Chondrocyte (in vitro differentiated cells): ENCODE measurements around the gene SH3RF1. TPM values are rescaled to one million over a fixed set of nuclear protein-coding genes. Genes with fewer than 3 reads are reported as not detected.

Experiments used
- DNase-seq: peaks from one replicate; pipeline ENCODE4 v3.0.0; 2021; ENCODE audit warnings: mixed read lengths, low spot score
- H3K27ac Mint-ChIP-seq: one replicate; pipeline ENCODE4 v1.8.0; 2021; ENCODE audit warnings: mild to moderate bottlenecking, moderate library complexity, mixed read lengths; ENCODE audit not compliant: unreplicated experiment
- H3K27me3 Mint-ChIP-seq: 2 replicates; pipeline ENCODE4 v1.8.0; 2021; ENCODE audit warnings: low read depth, mixed read lengths
- H3K36me3 Mint-ChIP-seq: 2 replicates; pipeline ENCODE4 v1.8.0; 2021; ENCODE audit warnings: low read depth, mixed read lengths
- H3K4me1 Mint-ChIP-seq: 2 replicates; pipeline ENCODE4 v1.8.0; 2021; ENCODE audit warnings: low read depth, mild to moderate bottlenecking, mixed read lengths
- H3K4me3 Mint-ChIP-seq: one replicate; pipeline ENCODE4 v1.8.0; 2021; ENCODE audit warnings: mild to moderate bottlenecking, moderate library complexity, mixed read lengths; ENCODE audit not compliant: unreplicated experiment
- H3K9me3 Mint-ChIP-seq: 2 replicates; pipeline ENCODE4 v1.8.0; 2021; ENCODE audit warnings: low read depth, mixed read lengths
- CTCF ChIP-seq: fragments of 200-600 bp; sonication (generic); IDR thresholded peaks from 2 replicates; pipeline ENCODE4 v1.5.0; 2021; ENCODE audit warnings: antibody characterized with exemption, mild to moderate bottlenecking, moderate library complexity
- total RNA-seq: library from RNA; stranded (reverse); gene quantifications from 3 replicates; pipeline ENCODE4 v1.2.1, GENCODE V29; 2021

SH3RF1 gene
- total RNA-seq, 1 donor from 2014 or later: 25.2 TPM

GRCh38 chr4:169246279-169246678 lies 24.5 kb downstream of the SH3RF1 start:
- no peaks in the 10 kb centered on the region for H3K27me3 Mint-ChIP-seq
- no peak for DNase-seq
- peaks cover 85% of the 10 kb centered on the region for H3K4me1 Mint-ChIP-seq
- no peak overlapping the region for H3K4me3 Mint-ChIP-seq
- H3K27ac Mint-ChIP-seq: no peak overlapping the region
- no peaks in the 10 kb centered on the region for H3K9me3 Mint-ChIP-seq
- TF ChIP-seq CTCF: no peak
- H3K36me3 Mint-ChIP-seq: peaks cover 5% of the 10 kb centered on the region

- Mint-ChIP-seq H3K4me3 (no peak overlapping the region), H3K4me1 (peaks cover 79% of the 10 kb centered on the region), H3K36me3 (peaks cover 5% of the 10 kb centered on the region), H3K27ac (no peak overlapping the region), H3K9me3 (no peaks in the 10 kb centered on the region), H3K27me3 (no peaks in the 10 kb centered on the region)
- DNase-seq: no peak
- TF ChIP-seq CTCF: no peak
These were observed 25.7 kb downstream of the SH3RF1 start for GRCh38 chr4:169245061-169245460.

GRCh38 chr4:169243825-169244609 lies 26.7 kb downstream of the SH3RF1 start:
- TF ChIP-seq CTCF: no peak
- Mint-ChIP-seq H3K4me3 (no peak overlapping the region), H3K27me3 (no peaks in the 10 kb centered on the region), H3K9me3 (no peaks in the 10 kb centered on the region), H3K4me1 (peaks cover 78% of the 10 kb centered on the region), H3K27ac (peak overlapping the region; percentile 93), H3K36me3 (peaks cover 5% of the 10 kb centered on the region)
- DNase-seq: no peak

- Mint-ChIP-seq H3K27ac (peak overlapping the region; percentile 59), H3K36me3 (no peaks in the 10 kb centered on the region), H3K4me1 (peaks cover 84% of the 10 kb centered on the region), H3K27me3 (no peaks in the 10 kb centered on the region), H3K9me3 (no peaks in the 10 kb centered on the region), H3K4me3 (no peak overlapping the region)
- DNase-seq: no peak
- no peak for TF ChIP-seq CTCF
These were observed 29.3 kb downstream of the SH3RF1 start for GRCh38 chr4:169241464-169241863.

GRCh38 chr4:169239221-169239905 lies 31.4 kb downstream of the SH3RF1 start:
- Mint-ChIP-seq H3K36me3 (no peaks in the 10 kb centered on the region), H3K9me3 (no peaks in the 10 kb centered on the region), H3K4me3 (no peak overlapping the region), H3K27me3 (no peaks in the 10 kb centered on the region), H3K4me1 (peaks cover 79% of the 10 kb centered on the region), H3K27ac (peak overlapping the region; percentile 62)
- no peak for DNase-seq
- no peak for TF ChIP-seq CTCF
